K562 (cell line): ENCODE data around the gene ICAM1. TPM values are rescaled to one million over a fixed set of nuclear protein-coding genes. Genes with fewer than 3 reads are reported as not detected.

Source experiments
- ARID1B ChIP-seq: fragments of 450-650 bp; IDR thresholded peaks from 2 replicates; pipeline ENCODE4 v1.6.1; 2016; ENCODE audit warnings: antibody characterized with exemption, mild to moderate bottlenecking, inconsistent platforms
- CCAR2 ChIP-seq: fragments of 200-400 bp; formaldehyde crosslinking; IDR thresholded peaks from 2 replicates; pipeline ENCODE4 v1.6.1; 2017; ENCODE audit warnings: mild to moderate bottlenecking, low read depth, low read length
- EWSR1 ChIP-seq: fragments of 450-650 bp; IDR thresholded peaks from 2 replicates; pipeline ENCODE4 v1.6.1; 2018; ENCODE audit warnings: borderline replicate concordance, mild to moderate bottlenecking, low read depth, moderate library complexity; ENCODE audit not compliant: partially characterized antibody
- FOSL1 ChIP-seq: fragments of 200-800 bp; sonication (Bioruptor generic); conservative IDR thresholded peaks from 2 replicates; pipeline ENCODE4 v1.6.1; 2016; ENCODE audit warnings: missing genetic modification characterization, missing compliant biosample characterization
- GATA2 ChIP-seq: sonication (generic); formaldehyde crosslinking; IDR thresholded peaks from 2 replicates; pipeline ENCODE4 v1.4.0; 2020; ENCODE audit warnings: mild to moderate bottlenecking, missing genetic modification reagents
- KDM2B ChIP-seq: fragments of 250-450 bp; sonication (Bioruptor Pico); IDR thresholded peaks from 2 replicates; pipeline ENCODE4 v1.8.0; 2021; ENCODE audit warnings: mild to moderate bottlenecking, moderate library complexity
- MBD2 ChIP-seq: sonication (generic); IDR thresholded peaks from 2 replicates; pipeline ENCODE4 v1.6.1; 2016; ENCODE audit warnings: low read depth, borderline replicate concordance
- MTA1 ChIP-seq: fragments of 450-650 bp; IDR thresholded peaks from 2 replicates; pipeline ENCODE4 v1.6.1; 2017; ENCODE audit warnings: borderline replicate concordance
- MYC ChIP-seq, 2 experiments: fragments of 250-450 bp in 1 of 2; sonication (Bioruptor Pico) in 1 of 2; IDR thresholded peaks; 2 replicates each; pipeline versions ENCODE4 v1.5.1 to v1.6.1; 2012 to 2021; ENCODE audit warnings: low read depth in 2 of 2, borderline replicate concordance in 1 of 2, improper control_type of control experiment in 1 of 2, low read length in 1 of 2, mild to moderate bottlenecking in 1 of 2, moderate library complexity in 1 of 2
- RFX5 ChIP-seq: IDR thresholded peaks from 2 replicates; pipeline ENCODE4 v1.6.1; 2011; ENCODE audit warnings: low read depth, mild to moderate bottlenecking, improper control_type of control experiment, low read length
- TFAP4 ChIP-seq: sonication (generic); formaldehyde crosslinking; IDR thresholded peaks from 2 replicates; pipeline ENCODE4 v1.8.0; 2022; ENCODE audit warnings: missing genetic modification reagents, mild to moderate bottlenecking, moderate library complexity, borderline replicate concordance
- USF1 ChIP-seq: sonication (generic); formaldehyde crosslinking; IDR thresholded peaks from 2 replicates; pipeline ENCODE4 v1.9.0; 2022; ENCODE audit warnings: mild to moderate bottlenecking, missing genetic modification reagents
- ZC3H11A ChIP-seq: IDR thresholded peaks from 2 replicates; pipeline ENCODE4 v1.6.1; 2012; ENCODE audit warnings: low read depth, low read length, improper control_type of control experiment
- ZNF347 ChIP-seq: fragments of 450-650 bp; formaldehyde crosslinking; IDR thresholded peaks from 2 replicates; pipeline ENCODE4 v1.4.0; 2020; ENCODE audit warnings: low read depth, mild to moderate bottlenecking, moderate library complexity
- ZNF384 ChIP-seq: IDR thresholded peaks from 2 replicates; pipeline ENCODE4 v1.6.1; 2012; ENCODE audit warnings: low read depth, low read length, improper control_type of control experiment
- ZNF780A ChIP-seq: fragments of 250-450 bp; sonication (Bioruptor Pico); IDR thresholded peaks from 2 replicates; pipeline ENCODE4 v1.5.0; 2021; ENCODE audit warnings: mild to moderate bottlenecking
- polyA plus RNA-seq, 8 experiments: library from polyadenylated mRNA; depleted of rRNA in 4 of 8; stranded (reverse) in 5 of 8; unstranded in 3 of 8; fragments of >200 nt; fragmentation: Nextera tagmentation in 2 of 8; fragmentation: Illumina TruSeq in 1 of 8; extraction: Ambion mirVana in 2 of 8; extraction: Trizol in 1 of 8; gene quantifications; 2 replicates each; pipeline versions ENCODE4 v1.2.1 to v1.2.3, GENCODE V29; 2011 to 2014; ENCODE audit warnings: inconsistent platforms in 1 of 8, missing spikeins in 1 of 8
- total RNA-seq, 7 experiments: library from RNA; depleted of rRNA in 6 of 7; stranded (reverse); fragments of >200 nt in 6 of 7; fragmentation: Illumina TruSeq in 2 of 7; extraction: Trizol in 2 of 7; gene quantifications; 2 replicates each; pipeline versions ENCODE4 v1.2.1 to v1.2.3, GENCODE V29; 2011 to 2021; ENCODE audit warnings: low replicate concordance in 1 of 7
- TF ChIP-seq, protein P1 (sequence below), 3 experiments: fragments of 200-800 bp in 1 of 3; sonication (Bioruptor generic) in 1 of 3; sonication (generic) in 1 of 3; formaldehyde crosslinking in 1 of 3; IDR thresholded peaks; 2 replicates each; pipeline versions ENCODE4 v1.6.1 to v1.8.0; 2016 to 2022; ENCODE audit warnings: mild to moderate bottlenecking in 2 of 3, missing compliant biosample characterization in 2 of 3, missing genetic modification characterization in 2 of 3, missing genetic modification reagents in 1 of 3

Gene ICAM1
- total and polyA plus RNA-seq, 9 of the 15 experiments (the other 6 are each of a cell fraction or from before 2014, with no cell fraction given) = 2.3 to 24.4 (median 13.4) TPM

DNA sequence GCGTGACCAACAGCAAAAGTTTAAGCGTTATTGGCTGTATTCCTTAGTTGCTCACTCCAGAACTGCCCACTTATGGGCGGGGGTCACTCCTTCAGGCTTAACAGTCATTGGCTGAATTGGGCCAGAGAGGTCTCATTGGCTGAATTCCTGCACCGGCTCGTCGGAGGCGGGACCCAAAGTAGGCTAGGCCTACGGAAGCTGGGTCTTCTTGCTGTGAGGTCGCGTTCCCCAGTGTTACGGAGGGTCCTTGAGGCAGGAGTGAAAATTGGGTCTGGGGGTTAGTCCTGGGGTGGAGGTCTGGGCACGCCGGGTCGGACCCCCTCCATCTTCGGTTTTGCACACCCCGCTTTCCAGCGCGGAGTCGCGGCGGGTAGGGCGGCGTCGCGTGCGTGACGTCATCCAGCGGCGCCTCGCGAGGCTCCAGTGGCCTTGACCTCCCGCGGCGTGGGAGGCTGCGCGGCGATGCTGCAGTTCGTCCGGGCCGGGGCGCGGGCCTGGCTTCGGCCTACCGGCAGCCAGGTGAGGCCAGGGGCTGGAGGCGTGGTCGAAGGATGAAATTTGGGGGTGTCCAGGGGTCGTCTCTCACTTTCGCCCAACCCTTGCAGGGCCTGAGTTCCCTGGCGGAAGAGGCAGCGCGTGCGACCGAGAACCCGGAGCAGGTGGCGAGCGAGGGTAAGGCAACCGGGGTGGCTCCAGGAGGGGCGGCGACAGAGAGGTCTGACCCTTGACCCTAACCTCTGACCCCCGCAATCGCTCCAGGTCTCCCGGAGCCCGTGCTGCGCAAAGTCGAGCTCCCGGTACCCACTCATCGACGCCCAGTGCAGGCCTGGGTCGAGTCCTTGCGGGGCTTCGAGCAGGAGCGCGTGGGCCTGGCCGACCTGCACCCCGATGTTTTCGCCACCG is 18.9 kb upstream of the ICAM1 start, which contains the start of gene MRPL4 (continued):
- no peak for TF ChIP-seq ZNF347
- no peak; the same call in 1 of the 2 replicates for TF ChIP-seq ZNF780A (CRISPR knock-in tag)
- no peak for TF ChIP-seq EWSR1
- TF ChIP-seq KDM2B = peak; percentile 83
- peak; percentile 61 for TF ChIP-seq FOSL1
- TF ChIP-seq CCAR2 = no peak
- TF ChIP-seq ARID1B = peak; percentile 31
- TF ChIP-seq MTA1 = peak; percentile 100
- peak; percentile 61 for TF ChIP-seq USF1 (CRISPR knock-in tag)
- TF ChIP-seq ZNF384 = no peak
- peak; percentile 85 for TF ChIP-seq TFAP4 (CRISPR knock-in tag)
- peak; percentile 98 for TF ChIP-seq MYC (IDR thresholded peaks at IDR 0.05; ENCODE audit: low read depth, low read length)
- peak; percentile 92; the same call in 1 of the 2 replicates for TF ChIP-seq MYC (CRISPR knock-in tag; IDR thresholded peaks at IDR 0.05; ENCODE audit: borderline replicate concordance, low read depth)
- TF ChIP-seq GATA2 (CRISPR knock-in tag) = no peak
- TF ChIP-seq MBD2 = peak; percentile 90
- TF ChIP-seq RFX5 = 0 out of 2 replicates have a peak, but pooled peaks have one; percentile 40
- TF ChIP-seq ZC3H11A = 0 out of 2 replicates have a peak, but pooled peaks have one; percentile 44
- TF ChIP-seq, protein P1, sequence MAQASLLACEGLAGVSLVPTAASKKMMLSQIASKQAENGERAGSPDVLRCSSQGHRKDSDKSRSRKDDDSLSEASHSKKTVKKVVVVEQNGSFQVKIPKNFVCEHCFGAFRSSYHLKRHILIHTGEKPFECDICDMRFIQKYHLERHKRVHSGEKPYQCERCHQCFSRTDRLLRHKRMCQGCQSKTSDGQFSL (CRISPR knock-in tag; IDR thresholded peaks at IDR 0.05) = peak; percentile 45; the same call in 1 of the 2 replicates
- TF ChIP-seq, protein P1 (tag; IDR thresholded peaks at IDR 0.05) = no peak
